Measurements from ENCODE around the gene CXCL1.

- TF ChIP-seq POLR2A (IDR thresholded peaks at IDR 0.05; ENCODE audit: low read depth, low read length), result no peak
- no peak for TF ChIP-seq POLR2AphosphoS5 (IDR thresholded peaks at IDR 0.05; ENCODE audit: low read depth, low read length)
- TF ChIP-seq TAF1 (IDR thresholded peaks at IDR 0.05; ENCODE audit: borderline replicate concordance, low read depth, low read length), result no peak
Measured at GRCh38 chr4:73870768-73871167, 1.6 kb downstream of the CXCL1 start.

All from GM12892 (cell line).